OCI-M2 (cell line): Measurements from ENCODE around the gene RAB40A.

Experiments used
- DNase-seq: peaks from one replicate; lab custom pipeline; 2025; ENCODE audit not compliant: unreplicated experiment; lab: John Stamatoyannopoulos, UW

Gene RAB40A

DNA sequence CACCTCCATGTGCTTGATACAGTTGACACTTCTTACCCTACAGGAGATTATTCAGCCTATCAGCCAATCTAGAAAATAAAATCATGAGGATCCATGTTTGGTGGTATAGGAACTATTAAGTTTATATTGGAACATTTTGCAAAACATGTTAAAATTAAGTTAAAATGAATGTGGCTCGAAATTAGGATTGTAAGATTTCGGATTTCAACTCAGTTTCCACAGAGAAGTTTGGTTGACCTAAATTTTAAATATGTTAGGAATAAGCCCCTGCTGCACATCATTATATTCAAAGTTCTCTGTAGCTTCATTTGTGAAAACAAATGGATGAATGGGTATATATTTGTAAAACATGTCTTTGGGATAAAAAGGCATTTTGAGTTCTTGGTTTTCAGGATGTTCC lies at the start of gene RAB40A:
Gene RAB40A, minus strand, starts transcription at position 101 of the 400 bp plus-strand sequence. CDS start 18,733 bp downstream, outside the sequence.
- no peak for DNase-seq

- DNase-seq = no peak
Observed at GRCh38 chrX:103565752-103566151, 46.5 kb upstream of the RAB40A start.

DNA sequence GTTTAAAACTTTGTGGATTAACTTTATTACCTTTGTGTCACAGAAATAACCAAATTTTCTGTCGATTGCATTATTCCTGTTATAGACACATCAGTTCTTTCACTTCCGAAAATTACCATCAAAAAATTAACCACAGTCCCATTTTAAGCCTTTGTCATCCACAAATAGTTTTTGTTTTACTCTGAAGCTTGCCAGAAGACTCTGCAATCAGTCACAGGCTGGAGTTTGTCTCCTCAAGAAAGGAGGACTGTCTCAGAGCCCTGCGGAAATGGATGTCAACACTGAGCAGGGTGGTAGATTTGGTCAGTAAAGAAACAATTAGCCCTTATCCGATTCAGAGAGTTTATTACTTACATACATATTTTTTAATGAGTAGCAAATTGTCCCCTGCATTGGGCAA lies 45.9 kb upstream of the RAB40A start:
- no peak for DNase-seq

GRCh38 chrX:103562801-103563200 lies 43.5 kb upstream of the RAB40A start:
- DNase-seq = no peak

DNA sequence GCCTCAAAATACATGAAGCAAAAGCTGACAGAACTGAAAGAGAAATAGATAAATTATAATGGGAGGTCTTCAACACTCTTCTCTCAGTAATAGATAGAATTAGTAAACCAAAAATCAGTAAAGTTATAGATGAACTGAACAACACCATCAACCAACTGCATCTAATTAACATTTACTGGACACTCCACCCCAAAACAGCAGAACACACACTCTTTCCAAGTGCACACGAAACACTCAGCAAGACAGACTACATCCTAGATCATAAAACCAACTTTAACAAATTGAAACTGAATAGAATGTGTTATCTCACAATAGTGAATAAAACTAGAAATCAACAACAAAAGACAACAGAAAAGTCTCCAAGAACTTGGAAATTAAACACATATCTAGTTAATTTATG lies 41.0 kb upstream of the RAB40A start:
- no peak for DNase-seq

GRCh38 chrX:103556963-103557612 lies 37.8 kb upstream of the RAB40A start:
- no peak for DNase-seq

DNA sequence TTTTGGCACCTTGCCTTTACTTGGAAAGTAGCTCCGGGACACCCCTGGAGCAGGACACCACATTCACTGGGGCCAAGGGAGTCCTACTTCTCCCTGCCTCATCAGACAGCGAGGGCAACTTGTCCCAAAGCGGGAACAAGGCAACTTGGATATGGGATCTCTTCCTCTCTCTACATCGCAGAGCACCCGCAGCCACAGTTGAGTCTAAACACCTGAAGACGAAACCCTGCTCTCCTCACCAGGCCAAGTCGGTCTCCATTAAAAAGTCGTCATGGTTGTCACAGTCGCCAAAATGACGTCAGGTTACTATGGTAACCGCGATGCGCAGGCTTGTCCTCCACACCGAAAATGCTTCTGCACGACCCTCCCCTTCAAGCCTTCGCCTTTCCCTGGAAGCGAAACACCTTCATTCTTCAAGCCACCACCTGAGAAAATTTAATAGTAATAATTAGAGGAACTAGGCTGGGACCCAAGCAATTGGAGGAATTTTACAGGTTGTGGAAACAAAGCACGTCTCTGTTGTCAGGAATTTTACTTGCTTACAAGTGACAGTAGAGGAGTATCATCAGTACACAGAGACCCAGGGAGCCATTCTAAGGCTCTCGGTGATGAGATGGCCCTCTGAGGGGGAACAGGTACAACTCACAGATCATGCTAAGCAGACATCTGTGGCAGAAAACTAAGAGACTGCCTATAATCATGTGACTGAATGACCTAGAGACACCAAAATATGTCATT lies 35.6 kb upstream of the RAB40A start:
- DNase-seq = no peak

- DNase-seq = no peak
Observed at GRCh38 chrX:103552236-103552635, 32.9 kb upstream of the RAB40A start.

DNA sequence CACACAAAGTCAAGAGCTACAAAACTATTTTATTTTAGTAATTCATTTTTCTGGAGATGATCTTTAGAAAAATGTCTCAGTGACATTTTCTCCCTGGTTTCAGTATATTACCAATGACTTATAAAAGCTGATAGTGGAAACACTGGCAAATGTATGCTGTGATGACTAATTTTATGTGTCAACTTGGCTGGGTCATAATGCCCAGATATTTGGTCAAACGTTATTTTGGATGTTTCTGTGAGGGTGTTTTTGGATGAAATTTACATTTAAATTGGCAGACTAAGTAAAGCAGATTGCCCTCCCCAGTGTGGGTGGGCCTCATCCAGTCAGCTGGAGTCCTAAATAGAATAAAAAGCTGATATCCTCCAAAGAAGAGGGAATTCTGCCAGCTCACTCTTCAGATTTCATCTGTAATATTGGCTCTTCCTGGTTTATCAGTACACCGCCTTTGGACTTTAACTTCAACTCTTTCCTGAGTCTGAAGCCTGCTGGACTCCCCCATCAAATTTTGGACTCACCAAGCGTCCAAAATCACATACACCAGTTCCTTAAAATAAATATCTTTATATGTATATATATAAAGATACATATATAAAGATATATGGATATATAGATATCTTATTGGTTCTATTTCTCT lies 31.2 kb upstream of the RAB40A start:
- DNase-seq = no peak

GRCh38 chrX:103549916-103550315 lies 30.6 kb upstream of the RAB40A start:
- DNase-seq = no peak

DNA sequence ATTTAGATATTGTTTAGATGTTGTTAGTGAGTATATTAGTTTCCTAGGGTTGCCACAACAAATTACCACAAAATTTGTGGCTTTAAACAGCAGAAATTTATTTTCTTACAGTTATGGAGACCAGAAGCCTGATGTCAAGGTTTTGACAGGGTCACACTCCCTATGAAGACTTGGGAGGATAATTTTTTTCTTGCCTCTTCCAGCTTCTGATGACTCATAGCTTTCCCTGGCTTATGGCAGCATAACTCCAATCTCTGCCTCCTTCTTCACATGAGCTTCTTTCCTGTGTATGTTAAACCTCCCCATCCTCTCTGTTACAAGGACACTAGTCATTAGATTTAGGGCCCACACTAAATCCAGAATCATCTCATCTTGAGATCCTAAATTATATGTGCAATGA lies 20.9 kb upstream of the RAB40A start:
- no peak for DNase-seq

- no peak for DNase-seq
Observed at GRCh38 chrX:103539695-103540094, 20.4 kb upstream of the RAB40A start.

DNA sequence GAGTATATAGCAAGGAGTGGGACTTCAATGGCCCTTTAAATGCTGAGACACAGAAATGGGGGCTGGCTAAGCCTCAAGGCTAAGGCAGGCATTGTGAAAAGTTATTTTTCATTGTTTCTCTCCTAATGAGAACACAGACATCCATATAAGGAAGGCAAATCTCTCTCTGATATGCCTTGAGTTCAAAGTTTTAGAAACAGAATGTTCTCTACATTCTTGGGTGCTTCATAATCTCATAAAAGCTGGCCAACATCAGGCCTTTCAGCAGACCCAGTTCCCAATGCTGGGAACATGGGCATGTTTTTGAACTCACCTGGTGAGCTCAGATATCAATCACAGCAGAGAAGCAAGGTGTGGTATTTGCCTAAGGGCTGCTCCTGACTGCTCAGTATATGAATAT lies 19.4 kb upstream of the RAB40A start:
- DNase-seq = no peak

GRCh38 chrX:103537871-103538387 lies 18.6 kb upstream of the RAB40A start:
- no peak for DNase-seq

DNA sequence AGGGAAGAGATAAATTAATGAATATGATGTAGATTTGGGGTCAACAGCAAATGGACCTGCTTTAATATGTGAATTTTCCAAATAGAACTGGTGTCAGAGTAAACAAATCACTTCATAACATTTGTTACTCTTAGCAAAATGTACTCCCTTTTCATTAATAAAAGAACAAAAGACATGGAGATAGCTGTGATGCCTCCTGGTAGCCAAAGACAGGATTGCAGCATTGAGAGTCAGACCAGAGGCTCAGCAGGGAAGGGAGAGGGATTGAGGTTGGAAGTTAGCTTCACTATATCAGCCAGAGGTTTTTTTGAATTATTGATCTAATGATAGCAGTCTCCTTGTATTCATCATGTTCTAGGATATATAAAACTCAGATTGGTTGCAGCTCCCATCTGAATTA lies 17.4 kb upstream of the RAB40A start:
- no peak for DNase-seq

- DNase-seq = no peak
Observed at GRCh38 chrX:103536071-103536470, 16.8 kb upstream of the RAB40A start.

DNA sequence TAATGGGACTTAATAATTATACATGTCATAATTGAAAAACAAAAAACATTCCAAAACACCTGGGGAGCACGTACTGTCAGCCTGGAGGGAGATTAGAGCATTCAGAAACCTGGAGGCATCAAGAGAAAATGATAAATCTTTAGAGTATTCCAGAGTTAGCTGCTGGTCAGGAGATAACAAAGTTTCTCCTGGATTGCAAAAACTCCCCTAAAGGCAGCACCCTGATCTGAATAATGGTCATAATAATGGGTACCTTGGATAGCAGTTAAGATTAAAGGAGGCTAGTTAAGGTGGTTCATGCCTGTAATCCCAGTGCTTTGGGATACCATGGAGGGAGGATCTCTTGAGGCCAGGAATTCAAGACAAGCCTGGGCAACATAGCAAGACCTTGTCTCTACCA lies 15.9 kb upstream of the RAB40A start:
- no peak for DNase-seq

- no peak for DNase-seq
Observed at GRCh38 chrX:103533511-103534216, 14.4 kb upstream of the RAB40A start.

DNA sequence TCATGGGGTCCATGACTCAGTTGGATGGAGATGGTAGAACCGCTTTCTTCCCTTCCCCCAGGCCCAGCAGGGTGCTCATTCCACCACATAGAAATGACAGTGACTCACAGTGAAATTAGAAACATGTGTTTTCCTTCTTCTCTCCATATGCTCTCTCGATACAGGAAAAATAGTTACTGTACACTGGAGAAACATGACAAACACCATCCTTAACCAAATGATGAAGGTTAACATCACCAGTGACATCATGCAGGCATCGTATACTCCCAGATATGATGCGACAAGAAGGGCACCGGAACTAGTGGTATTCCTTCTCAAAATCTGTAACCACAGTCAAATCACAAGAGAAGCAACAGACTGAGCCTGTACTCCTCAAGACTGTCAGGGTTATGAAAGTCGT lies 11.7 kb upstream of the RAB40A start:
- DNase-seq = no peak

GRCh38 chrX:103530545-103530944 lies 11.3 kb upstream of the RAB40A start:
- no peak for DNase-seq

GRCh38 chrX:103529550-103529949 lies 10.3 kb upstream of the RAB40A start:
- DNase-seq = no peak
